ENCODE measurements around the gene S100PBP.
"Not testable (repeated sequence)": the region's sequence is repeated elsewhere in the genome, so short reads cannot be mapped to it uniquely, and the experiment has no call there.

DNA sequence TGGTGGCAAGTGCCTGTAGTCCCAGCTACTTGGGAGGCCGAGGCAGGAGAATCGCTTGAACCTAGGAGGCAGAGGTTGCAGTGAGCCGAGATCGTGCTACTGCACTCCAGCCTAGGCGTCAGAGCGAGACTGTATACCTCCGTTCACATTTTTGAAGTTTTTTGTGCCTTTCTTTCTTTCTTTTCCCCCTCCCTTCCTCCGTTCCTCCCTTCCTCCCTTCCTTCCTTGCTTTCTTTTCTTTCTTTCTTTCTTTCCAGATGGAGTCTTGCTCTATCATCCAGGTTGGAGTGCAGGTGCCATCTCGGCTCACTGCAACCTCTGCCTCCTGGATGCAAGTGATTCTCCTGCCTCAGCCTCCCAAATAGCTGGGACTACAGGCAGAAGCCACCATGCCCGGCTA is 88.1 kb downstream of the S100PBP start:
- not testable (repeated sequence) for TF ChIP-seq CTCF (IDR thresholded peaks at IDR 0.05; ENCODE audit: low read depth, low read length); EZH2phosphoT487 (IDR thresholded peaks at IDR 0.05; ENCODE audit: low read depth)

Data from OCI-LY3 (cell line).